Measurements from ENCODE around the gene RNASE8. TPM values are rescaled to one million over a fixed set of nuclear protein-coding genes. Genes with fewer than 3 reads are reported as not detected.

Gene RNASE8
- total RNA-seq, 2 experiments from 2014 or later, result not detected

DNA sequence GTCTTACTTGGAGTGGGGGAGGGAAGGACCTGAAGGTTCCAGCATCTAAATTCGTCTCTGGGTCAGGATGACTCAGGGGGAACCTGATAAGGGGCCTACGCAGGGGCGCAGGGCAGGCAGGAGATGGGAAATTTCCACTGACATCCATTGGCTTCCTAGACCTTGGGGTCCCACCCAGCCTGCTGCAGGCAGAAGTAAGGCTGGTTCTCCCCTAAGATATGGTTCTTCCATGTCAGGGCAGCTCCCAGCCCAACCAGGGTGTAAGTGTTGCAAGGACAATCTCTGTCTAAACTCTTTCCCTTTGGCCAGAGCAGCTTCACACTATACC is 30.7 kb upstream of the RNASE8 start:
- Histone ChIP-seq H3K9me2 (ENCODE audit: insufficient read depth, low read length) (no peaks in the 10 kb centered on the region), H3K4me2 (ENCODE audit: low read length) (no peak overlapping the region), H3K9me3 (ENCODE audit: low read length) (no peaks in the 10 kb centered on the region), H4K20me1 (ENCODE audit: insufficient read depth, low read length) (no peaks in the 10 kb centered on the region), H3K4me1 (ENCODE audit: insufficient read depth, low read length, poor library complexity, severe bottlenecking) (no peaks in the 10 kb centered on the region), H3K4me3 (ENCODE audit: low read depth, low read length, poor library complexity, severe bottlenecking) (no peak overlapping the region), H3K79me2 (ENCODE audit: insufficient read depth, low read depth, low read length) (no peaks in the 10 kb centered on the region), H3K36me3 (ENCODE audit: insufficient read depth, low read length) (no peaks in the 10 kb centered on the region), H2AFZ (ENCODE audit: low read length) (no peak overlapping the region), H3K27ac (ENCODE audit: low read depth, low read length, poor library complexity, severe bottlenecking) (no peak overlapping the region)
- BruUV-seq (replicated peaks), result no TSS peak
- CTCF ChIA-PET (ENCODE audit: unreplicated experiment), result no interaction called here
- no peak for TF ChIP-seq EZH2phosphoT487 (IDR thresholded peaks at IDR 0.05; ENCODE audit: borderline replicate concordance, low read depth, low read length)
- TF ChIP-seq, protein P1, sequence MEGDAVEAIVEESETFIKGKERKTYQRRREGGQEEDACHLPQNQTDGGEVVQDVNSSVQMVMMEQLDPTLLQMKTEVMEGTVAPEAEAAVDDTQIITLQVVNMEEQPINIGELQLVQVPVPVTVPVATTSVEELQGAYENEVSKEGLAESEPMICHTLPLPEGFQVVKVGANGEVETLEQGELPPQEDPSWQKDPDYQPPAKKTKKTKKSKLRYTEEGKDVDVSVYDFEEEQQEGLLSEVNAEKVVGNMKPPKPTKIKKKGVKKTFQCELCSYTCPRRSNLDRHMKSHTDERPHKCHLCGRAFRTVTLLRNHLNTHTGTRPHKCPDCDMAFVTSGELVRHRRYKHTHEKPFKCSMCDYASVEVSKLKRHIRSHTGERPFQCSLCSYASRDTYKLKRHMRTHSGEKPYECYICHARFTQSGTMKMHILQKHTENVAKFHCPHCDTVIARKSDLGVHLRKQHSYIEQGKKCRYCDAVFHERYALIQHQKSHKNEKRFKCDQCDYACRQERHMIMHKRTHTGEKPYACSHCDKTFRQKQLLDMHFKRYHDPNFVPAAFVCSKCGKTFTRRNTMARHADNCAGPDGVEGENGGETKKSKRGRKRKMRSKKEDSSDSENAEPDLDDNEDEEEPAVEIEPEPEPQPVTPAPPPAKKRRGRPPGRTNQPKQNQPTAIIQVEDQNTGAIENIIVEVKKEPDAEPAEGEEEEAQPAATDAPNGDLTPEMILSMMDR (conservative IDR thresholded peaks at IDR 0.05; ENCODE audit: low read length), result no peak
- no peak for DNase-seq (ENCODE audit: low spot score)
- intact Hi-C loops (cut with micrococcal nuclease; ENCODE audit: unreplicated experiment), result no loop called here
- POLR2A ChIA-PET, result no interaction called here

DNA sequence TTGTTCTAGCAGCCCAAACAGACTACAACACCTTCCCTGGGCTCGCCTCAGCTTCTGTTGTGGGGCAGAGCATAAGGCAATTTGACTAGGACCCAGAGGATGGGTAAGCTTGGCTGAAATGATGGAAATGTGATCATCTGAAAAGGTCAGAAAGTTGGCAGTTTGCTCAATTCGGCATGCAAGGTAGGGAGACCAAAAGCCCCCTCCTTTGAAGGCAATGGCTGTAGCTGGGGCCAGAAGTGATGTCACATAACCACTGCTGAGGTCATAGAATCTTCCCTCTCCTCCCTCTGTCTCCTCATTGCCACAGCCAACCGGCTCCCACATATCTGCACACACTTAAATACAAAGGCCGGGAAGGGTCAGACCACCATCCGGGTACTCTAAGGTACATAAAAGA is 27.7 kb upstream of the RNASE8 start, which contains the start of gene TPPP2:
TPPP2 (plus strand) TSS at position 301 of the 400 bp plus-strand sequence. CDS start 365 bp downstream, outside the sequence.
- H3K4me1 ChIP-seq (ENCODE audit: insufficient read depth, low read length, poor library complexity, severe bottlenecking), result no peaks in the 10 kb centered on the region

DNA sequence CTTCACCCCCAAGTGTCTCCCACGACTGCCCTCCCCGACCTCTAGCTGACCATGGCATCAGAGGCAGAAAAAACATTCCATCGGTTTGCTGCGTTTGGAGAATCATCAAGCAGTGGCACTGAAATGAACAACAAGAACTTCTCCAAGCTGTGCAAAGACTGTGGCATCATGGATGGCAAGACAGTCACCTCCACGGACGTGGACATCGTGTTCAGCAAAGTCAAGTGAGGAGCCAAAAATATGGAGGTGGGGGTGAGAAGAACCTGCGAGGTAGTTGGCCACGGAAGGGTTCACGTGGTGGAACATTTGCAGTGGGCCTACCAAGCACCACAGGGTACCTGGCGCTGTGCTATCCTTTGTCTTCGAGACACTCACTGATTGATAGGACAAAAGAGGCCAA is 27.1 kb upstream of the RNASE8 start:
- Histone ChIP-seq H3K36me3 (ENCODE audit: insufficient read depth, low read length) (no peaks in the 10 kb centered on the region), H3K9me3 (ENCODE audit: low read length) (no peaks in the 10 kb centered on the region), H4K20me1 (ENCODE audit: insufficient read depth, low read length) (no peaks in the 10 kb centered on the region), H3K4me3 (ENCODE audit: low read depth, low read length, poor library complexity, severe bottlenecking) (no peak overlapping the region), H3K4me2 (ENCODE audit: low read length) (no peak overlapping the region), H3K9me2 (ENCODE audit: insufficient read depth, low read length) (no peaks in the 10 kb centered on the region), H3K27ac (ENCODE audit: low read depth, low read length, poor library complexity, severe bottlenecking) (no peak overlapping the region), H3K4me1 (ENCODE audit: insufficient read depth, low read length, poor library complexity, severe bottlenecking) (no peaks in the 10 kb centered on the region), H3K79me2 (ENCODE audit: insufficient read depth, low read depth, low read length) (no peaks in the 10 kb centered on the region), H2AFZ (ENCODE audit: low read length) (no peak overlapping the region)
- CTCF ChIA-PET (ENCODE audit: unreplicated experiment), result no interaction called here
- BruUV-seq (replicated peaks), result no TSS peak
- POLR2A ChIA-PET, result no interaction called here
- intact Hi-C loops (cut with micrococcal nuclease; ENCODE audit: unreplicated experiment), result no loop called here
- no peak for DNase-seq (ENCODE audit: low spot score)
- TF ChIP-seq, protein P1 (conservative IDR thresholded peaks at IDR 0.05; ENCODE audit: low read length), result no peak
- TF ChIP-seq EZH2phosphoT487 (IDR thresholded peaks at IDR 0.05; ENCODE audit: borderline replicate concordance, low read depth, low read length), result no peak

More for the DNA sequence above, 27.7 kb upstream of the RNASE8 start, which contains the start of gene TPPP2:
- CTCF ChIA-PET (ENCODE audit: unreplicated experiment), result interaction anchor here (0.6 kb wide), 1 partner anchor 1392 kb away, joined by 3 read pairs; no protein-coding TSS in a partner anchor
- Histone ChIP-seq H3K9me3 (ENCODE audit: low read length) (no peaks in the 10 kb centered on the region), H3K36me3 (ENCODE audit: insufficient read depth, low read length) (no peaks in the 10 kb centered on the region), H4K20me1 (ENCODE audit: insufficient read depth, low read length) (no peaks in the 10 kb centered on the region), H3K27ac (ENCODE audit: low read depth, low read length, poor library complexity, severe bottlenecking) (no peak within 1 kb of the TSS), H3K79me2 (ENCODE audit: insufficient read depth, low read depth, low read length) (no peaks in the 10 kb centered on the region), H3K4me3 (ENCODE audit: low read depth, low read length, poor library complexity, severe bottlenecking) (no peak within 1 kb of the TSS), H3K4me2 (ENCODE audit: low read length) (no peak within 1 kb of the TSS), H2AFZ (ENCODE audit: low read length) (no peak within 1 kb of the TSS), H3K9me2 (ENCODE audit: insufficient read depth, low read length) (no peaks in the 10 kb centered on the region)
- POLR2A ChIA-PET, result no interaction called here
- intact Hi-C loops (cut with micrococcal nuclease; ENCODE audit: unreplicated experiment), result no loop called here
- TF ChIP-seq, protein P1 (conservative IDR thresholded peaks at IDR 0.05; ENCODE audit: low read length), result no peak
- no peak for TF ChIP-seq EZH2phosphoT487 (IDR thresholded peaks at IDR 0.05; ENCODE audit: borderline replicate concordance, low read depth, low read length)
- BruUV-seq (replicated peaks), result no TSS peak
- no peak for DNase-seq (ENCODE audit: low spot score)

Measured in OCI-LY7 (cell line).